GM10847 (cell line): Measurements from ENCODE around the gene MINDY4.

Experiments
- POLR2A ChIP-seq: IDR thresholded peaks from 2 replicates; pipeline ENCODE4 v1.6.1; 2011; ENCODE audit not compliant: insufficient read length; ENCODE audit errors: extremely low read depth

The MINDY4 gene

DNA sequence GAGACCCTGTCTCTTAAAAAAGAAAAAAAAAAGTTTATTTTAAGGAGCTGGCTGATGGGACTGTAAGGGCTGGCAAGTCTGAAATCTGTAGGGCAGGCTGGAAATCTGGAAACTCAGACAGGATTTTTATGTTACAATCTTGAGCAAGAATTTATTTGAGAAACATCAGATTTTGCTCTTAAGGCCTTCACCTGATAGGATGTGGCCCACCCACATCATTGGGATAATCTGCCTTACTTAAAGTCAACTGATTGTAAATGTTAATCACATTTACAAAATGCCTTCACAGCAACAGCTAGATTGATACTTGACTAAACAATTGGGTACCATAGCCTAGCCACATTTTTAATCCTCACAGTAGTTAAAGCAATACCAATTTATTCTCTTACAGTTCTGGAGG, 11.5 kb downstream of the MINDY4 start:
- TF ChIP-seq POLR2A: no peak

DNA sequence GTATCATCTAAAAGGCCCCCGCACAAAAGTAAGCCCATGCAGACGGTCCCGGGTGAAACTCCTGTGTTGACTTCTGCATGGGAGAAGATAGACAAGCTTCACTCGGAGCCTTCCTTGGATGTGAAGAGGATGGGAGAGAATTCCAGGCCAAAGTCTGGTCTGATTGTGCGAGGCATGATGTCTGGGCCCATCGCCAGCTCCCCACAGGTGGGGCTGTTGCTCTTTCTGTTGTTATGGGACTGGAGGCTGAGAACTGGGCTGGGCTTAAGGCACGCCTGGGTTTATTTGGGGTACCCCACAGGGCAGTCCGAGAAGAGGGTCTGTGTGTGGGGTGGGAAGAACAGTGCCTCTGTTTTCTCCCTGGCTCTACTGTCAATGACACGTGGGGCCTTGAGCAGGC, 14.6 kb downstream of the MINDY4 start:
- no peak for TF ChIP-seq POLR2A

DNA sequence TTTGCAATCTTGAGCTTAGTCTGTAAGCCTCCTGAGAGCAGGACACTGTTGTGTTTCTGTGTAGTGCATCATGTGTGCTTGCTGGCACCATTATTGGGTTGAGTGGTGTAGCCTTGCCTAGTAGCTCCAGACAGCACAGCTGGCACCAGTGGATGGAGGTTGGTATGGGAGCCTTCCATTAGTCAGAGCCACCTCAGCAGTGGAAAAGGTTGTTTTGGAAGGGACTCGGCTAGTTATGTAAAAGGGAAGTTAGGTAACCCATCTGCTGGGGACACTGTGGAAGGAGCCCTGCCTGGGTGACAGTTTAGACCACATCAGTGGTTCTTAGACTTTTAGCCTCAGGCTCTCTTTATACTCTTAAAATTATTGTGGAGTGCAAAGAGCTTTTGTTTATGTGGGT, 16.3 kb downstream of the MINDY4 start:
- no peak for TF ChIP-seq POLR2A

DNA sequence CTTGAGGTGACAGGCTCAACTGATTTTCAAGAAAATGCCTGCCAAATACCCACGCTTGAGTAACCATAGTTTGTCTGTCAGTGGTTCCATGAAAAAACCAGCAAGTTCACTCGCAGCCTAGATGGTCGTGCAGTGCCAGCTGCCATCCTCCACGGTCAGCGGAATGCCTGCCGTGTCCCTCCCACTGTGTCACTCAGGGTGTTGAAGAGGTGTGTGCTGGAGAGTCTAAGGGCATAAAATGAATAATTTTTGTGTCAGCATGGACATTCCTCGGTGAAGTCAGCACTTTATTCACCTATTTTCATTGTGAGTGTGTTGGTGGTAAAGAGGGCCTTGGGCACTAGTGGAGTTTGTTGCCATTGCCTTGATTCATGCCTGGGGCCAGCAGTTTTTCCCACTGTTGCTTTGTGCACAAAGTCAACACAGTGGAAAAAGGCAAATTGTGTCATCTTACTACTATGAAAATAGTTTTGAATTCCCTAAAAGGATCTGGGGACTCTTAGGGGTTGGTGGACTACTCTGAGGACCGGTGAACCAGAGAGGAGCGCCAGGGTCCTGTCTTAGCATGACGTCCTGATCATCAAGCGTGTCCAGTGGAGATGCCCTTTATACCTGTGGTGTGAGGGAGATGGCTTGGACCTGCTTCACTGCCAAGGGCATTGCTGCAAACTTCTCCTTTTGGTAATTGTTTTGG, 17.6 kb downstream of the MINDY4 start:
- no peak for TF ChIP-seq POLR2A

DNA sequence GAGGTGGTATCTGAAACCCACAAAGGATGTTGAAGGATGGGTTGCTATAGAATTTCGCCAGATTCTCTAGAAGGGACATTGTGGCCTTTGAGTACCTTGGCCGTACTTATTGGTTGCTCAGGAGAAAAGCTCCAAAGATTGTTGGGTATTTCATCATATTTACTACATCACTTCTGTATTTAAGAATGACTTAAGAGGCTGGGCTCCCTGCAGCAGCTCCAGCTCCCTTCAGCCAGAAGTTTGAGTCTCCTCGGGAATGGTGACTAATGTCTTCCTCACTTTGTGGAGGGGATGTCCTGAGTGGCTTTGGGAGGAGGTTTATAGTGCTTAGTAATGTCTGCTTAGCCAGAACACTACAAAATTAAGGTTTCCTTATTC, 18.1 kb downstream of the MINDY4 start:
- no peak for TF ChIP-seq POLR2A

DNA sequence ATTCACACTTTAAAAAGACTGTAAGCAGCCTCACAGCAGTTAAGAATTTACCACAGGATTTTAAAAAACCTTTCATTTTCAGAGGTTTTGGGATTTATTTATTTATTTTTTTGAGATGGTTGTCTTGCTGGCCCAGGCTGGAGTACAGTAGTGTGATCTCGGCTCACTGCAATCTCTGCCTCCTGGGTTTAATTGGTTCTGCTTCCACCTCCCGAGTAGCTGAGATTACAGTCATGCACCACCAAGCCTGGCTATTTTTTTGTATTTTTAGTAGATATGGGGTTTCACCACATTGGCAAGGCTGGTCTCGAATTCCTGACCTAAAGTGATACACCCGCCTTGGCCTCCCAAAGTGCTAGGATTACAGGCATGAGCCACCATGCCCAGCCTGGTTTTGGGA, 19.1 kb downstream of the MINDY4 start:
- TF ChIP-seq POLR2A: no peak

DNA sequence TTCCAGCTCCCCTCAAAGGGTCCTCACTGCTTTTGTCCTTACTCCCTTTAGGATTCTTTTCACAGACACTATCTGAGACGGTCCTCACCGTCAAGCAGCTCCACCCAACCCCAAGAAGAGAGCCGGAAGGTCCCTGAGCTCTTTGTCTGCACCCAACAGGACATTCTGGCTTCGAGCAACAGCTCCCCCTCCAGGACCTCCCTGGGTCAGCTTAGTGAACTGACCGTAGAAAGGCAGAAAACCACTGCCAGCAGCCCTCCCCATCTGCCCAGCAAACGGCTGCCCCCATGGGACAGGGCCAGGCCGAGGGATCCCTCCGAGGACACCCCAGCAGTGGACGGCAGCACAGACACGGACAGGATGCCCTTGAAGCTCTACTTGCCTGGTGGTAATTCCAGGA, 19.9 kb downstream of the MINDY4 start:
- TF ChIP-seq POLR2A: no peak

DNA sequence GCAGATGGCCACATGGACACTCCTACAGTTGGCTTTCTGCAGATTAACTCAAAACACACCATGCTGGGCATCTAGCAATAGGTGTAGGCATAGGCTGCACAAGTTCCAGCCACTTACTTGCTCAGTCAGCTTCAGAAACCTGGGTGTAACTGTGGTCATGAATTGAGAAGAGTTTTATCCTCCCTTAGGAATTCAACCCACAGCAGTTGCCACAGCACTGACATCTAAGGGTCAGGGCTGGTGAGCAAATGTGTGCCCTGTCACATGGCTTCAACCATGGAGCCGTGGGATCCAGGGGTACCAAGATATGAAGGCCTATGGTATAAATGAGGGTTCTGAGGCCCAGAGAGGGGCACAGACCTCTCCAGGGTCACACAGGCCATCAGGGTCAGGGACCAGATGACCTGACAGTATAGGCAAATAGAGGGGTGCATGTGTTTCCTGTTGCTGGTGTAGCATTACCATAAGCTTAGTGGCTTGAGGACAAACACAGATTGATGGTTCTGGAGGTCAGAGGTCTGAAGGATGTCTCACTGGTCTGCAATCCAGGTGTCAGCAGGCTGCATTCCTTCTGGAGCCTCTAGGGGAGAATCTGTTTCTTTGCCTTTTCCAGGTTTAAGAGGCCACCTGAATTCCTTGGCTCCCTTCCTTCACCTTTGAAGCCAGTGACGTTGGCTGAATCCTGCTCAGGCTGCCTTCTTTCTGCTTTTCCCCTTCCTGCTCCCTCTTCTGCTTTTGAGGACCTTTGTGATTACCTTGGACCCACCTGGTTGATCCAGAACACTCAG, 24.1 kb downstream of the MINDY4 start:
- TF ChIP-seq POLR2A: no peak

DNA sequence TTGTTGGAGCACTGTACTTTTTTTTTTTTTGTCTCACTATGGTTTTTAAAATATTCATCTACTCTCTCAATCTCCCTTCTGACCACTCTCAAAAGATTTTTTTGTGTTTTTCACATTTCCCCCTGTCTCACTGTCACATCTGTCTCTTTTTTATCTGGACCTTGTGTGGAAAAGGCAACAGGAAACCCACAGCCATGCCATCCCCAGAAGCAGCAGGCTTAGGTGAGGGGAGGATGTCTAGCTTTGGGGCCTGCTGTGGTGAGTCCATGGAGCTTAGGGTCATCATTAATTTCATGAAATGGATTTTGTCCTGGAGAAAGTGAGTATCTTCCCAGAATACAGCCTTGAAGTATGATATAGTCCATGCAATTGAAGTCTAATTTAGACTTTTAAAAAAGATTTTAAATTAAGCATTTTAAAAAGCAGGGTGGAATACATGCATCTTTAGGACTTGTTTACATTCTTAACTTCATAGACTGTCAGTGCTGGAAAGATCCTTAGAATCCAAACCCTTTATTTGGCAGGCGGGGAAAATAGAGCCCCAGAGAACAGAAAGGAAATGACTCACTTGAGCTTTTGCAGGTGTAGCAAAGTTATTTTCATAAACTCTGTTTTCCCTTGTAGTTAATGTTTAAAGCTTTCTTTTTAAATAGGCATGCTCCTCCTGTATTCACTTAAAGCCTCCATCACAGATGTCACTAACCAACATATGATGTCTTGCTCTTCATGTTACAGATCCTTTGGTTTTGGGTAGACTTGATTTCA, 25.1 kb downstream of the MINDY4 start:
- no peak for TF ChIP-seq POLR2A

DNA sequence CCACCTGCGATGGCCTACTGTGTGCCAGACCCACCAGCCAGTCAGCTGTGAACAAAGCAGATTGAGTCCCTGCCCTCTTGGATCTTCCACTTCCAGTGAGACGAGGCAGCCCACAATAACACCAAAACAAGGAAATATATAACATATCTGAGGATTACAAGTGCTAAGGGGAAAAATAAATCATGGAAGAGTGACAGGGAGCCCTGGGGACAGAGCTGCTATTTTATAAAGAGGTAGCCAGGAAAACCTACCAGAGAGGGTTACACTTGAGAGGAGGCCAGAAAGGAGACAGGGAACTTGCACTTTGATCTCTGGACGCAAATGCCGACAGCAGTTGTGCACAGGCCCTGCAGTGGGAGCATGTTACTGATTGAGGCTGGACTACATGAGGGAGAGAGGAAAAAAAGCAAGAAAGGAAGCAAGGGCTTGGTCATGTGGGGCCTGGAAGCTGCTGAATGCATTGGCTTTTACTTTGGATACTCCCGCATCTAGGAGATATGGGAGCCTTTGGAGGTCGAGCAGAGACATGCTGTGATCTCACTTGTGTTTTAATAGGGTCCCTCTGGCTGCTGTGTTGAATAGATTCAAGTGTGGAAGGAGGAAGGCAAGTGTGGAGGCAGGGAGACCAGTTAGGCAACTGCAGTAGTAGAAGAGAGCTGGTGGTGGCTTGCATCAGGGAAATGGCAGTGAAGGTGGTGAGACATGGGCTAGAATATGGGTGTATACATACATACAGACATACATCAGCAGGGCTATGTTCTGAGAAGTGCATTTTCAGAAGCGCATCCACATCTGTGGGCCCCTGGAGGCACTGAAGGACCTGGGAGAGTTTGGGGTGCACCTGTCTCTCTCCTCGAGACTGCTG, 26.2 kb downstream of the MINDY4 start:
- no peak for TF ChIP-seq POLR2A

DNA sequence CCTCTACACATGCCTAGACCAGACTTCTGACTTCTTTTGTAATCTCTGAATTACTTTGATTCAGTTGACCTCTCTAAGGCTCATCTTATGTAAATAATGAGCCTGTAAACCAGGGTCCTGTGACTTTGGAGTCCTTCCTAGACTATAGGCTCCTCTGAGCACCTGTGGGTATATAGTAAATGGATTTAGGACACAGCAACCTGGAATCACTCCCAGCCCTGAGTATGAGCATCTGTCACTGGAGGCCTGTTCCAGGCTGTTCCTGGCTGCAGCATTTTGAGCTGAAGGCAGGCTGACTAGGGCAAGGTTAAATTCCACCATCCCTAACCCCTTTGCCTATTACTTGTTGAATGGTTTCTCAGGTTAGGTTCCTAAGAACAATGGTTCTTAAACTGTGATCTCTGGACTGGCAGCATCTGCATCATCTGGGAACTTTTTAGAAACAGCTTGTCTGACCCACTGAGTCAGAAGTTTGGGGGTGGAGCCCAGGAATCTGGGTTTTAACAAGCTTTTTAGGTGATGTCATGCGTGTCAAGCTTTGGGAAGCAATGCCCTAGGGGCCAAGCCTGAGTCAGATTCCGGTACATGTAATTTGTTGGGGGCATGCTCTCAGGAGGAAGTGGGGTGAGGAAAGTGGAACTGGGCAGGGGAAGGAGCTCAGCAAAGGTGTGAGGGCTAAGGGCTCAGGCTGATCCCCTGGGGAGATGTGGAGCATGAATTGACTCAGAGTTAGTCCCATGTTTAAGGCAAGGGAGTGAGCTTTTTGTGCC, 28.2 kb downstream of the MINDY4 start:
- TF ChIP-seq POLR2A: no peak

DNA sequence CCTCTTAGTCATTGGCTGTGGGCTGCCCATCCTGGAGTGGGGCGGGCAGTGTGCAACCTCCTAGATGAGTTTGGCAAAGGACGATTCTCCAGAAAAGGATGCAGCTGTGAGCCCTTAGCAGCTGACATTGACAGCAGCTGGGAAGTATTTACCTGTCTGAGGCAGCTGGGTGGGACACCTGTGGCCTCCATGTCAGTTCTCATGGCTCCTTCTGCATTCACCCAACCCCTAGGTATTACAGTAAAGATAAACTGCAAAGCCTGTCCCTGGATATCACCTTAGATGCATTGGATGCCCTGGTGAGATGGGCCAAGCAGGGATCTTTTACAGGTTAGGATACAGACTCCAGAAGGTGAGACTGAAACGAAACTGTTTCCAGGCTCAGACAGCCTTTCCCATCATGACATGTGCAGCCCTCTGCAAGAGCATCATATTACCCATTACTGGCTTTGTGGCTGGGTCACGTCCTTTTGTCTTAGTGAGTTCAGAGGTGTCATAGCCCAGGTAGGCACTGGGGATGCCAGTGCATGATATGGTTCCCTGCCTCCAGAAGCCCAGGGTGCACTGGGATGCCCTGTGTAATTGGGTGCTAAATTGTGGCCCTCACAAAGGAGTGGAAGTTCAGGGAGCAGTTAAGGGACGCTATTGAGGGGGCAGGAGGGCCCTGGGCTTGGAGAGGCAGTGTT, 28.9 kb downstream of the MINDY4 start:
- no peak for TF ChIP-seq POLR2A

DNA sequence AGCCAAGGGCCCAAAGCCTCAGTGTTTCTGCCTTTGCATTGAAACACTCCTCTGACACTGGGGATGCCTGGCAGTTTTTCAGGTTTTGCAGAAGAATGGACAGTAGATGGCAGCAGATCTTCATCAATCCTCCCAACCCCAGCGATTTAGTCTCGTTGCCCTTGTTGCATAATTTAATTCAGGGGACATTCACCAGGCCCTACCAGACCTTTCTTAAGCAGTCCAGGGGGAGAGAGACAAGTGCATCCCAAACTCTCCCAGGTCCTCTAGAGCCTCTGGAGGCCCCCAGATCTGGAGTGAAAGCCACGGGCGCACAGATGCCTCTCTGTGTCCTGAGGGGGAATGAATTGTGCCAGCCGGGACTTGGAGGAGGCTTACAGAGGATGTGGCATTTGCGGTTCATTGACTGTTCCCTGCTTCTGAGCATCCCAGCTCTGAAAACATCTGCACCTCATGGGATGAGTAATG, 29.6 kb downstream of the MINDY4 start:
- TF ChIP-seq POLR2A: no peak

DNA sequence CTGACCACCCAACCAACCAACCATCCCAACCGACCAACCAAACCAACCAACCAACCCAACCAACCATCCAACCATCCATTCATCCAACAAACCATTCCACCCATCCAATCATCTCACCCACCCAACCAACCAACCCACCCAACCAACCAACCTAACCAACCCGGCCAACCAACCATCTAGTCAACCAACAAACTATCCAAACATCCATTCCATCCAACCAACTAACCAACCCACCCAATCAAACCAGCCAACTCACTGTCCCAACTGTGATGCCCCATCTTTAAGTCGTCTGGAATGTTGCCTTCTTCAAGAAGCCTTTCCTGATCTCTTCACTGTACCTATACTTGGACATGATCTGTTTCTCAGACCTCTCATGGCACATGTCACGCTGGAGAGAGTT, 31.6 kb downstream of the MINDY4 start:
- TF ChIP-seq POLR2A: no peak

DNA sequence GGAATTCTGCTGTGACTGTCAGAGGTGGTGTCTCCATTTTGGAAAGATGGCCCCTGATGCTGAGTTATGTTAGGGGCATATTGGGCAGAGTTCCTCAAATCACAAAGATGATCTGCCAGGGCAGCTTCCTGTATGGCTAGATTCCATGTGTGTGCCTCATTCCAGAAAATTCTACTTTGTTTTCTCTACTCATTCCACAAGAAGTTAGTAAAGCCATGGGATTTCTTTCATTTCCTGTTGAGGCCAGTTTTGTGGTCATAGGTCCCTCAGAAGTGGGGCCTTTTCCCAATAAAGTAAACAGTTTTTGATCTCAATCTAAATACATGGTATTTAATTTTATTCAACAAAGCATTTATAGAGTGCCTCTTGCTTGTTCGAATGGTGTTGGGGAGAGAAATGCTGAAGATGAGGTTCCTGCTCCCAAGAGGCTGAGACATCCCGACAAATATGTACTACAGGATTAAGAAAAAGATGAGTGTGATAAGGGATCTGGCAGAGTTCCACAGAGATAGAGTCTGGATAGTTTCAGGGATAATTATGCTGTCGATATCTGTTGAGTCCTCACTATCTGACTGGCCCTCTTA, 33.0 kb downstream of the MINDY4 start:
- TF ChIP-seq POLR2A: no peak
